ENCODE measurements around the gene WDR46.

Gene WDR46

GRCh38 chr6:33305052-33305451, 16.0 kb upstream of the WDR46 start:
- TF ChIP-seq, protein P1, sequence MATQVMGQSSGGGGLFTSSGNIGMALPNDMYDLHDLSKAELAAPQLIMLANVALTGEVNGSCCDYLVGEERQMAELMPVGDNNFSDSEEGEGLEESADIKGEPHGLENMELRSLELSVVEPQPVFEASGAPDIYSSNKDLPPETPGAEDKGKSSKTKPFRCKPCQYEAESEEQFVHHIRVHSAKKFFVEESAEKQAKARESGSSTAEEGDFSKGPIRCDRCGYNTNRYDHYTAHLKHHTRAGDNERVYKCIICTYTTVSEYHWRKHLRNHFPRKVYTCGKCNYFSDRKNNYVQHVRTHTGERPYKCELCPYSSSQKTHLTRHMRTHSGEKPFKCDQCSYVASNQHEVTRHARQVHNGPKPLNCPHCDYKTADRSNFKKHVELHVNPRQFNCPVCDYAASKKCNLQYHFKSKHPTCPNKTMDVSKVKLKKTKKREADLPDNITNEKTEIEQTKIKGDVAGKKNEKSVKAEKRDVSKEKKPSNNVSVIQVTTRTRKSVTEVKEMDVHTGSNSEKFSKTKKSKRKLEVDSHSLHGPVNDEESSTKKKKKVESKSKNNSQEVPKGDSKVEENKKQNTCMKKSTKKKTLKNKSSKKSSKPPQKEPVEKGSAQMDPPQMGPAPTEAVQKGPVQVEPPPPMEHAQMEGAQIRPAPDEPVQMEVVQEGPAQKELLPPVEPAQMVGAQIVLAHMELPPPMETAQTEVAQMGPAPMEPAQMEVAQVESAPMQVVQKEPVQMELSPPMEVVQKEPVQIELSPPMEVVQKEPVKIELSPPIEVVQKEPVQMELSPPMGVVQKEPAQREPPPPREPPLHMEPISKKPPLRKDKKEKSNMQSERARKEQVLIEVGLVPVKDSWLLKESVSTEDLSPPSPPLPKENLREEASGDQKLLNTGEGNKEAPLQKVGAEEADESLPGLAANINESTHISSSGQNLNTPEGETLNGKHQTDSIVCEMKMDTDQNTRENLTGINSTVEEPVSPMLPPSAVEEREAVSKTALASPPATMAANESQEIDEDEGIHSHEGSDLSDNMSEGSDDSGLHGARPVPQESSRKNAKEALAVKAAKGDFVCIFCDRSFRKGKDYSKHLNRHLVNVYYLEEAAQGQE (IDR thresholded peaks at IDR 0.05; ENCODE audit: insufficient read depth in 1 of 2, low read depth in 2 of 2, low read length in 2 of 2), result no peak
- TF ChIP-seq TAF1 (IDR thresholded peaks at IDR 0.05; ENCODE audit: borderline replicate concordance, insufficient read depth, low read length) (no peak), FOXP2 (optimal IDR thresholded peaks at IDR 0.05; ENCODE audit: borderline replicate concordance, extremely low read depth, extremely low read length, insufficient read depth) (no peak), SIN3A (IDR thresholded peaks at IDR 0.05; ENCODE audit: borderline replicate concordance, insufficient read depth, low read length) (no peak), POLR2AphosphoS5 (IDR thresholded peaks at IDR 0.05; ENCODE audit: low read depth, low read length) (no peak)

DNA sequence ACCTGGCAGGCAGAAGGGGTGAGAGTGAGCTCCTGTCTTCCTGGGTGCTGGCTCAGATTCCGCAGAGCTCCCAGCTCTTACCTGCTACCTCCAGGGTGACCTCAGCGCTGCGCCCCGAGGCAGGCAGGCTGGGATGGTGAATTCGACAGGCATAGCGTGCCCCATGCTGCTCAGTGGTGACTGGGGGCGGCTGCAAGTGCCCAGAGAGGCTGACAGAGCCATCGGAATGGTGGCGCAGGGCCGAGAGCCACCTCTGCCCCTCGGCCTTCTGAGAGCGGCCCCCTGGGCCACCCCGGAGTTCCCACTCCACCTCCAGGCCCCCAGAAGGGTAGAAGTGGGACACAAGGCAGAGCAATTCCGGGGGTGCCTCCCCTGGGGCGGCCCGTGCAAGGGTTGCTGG, 15.2 kb upstream of the WDR46 start:
- TF ChIP-seq POLR2AphosphoS5 (IDR thresholded peaks at IDR 0.05; ENCODE audit: low read depth, low read length) (no peak), SIN3A (IDR thresholded peaks at IDR 0.05; ENCODE audit: borderline replicate concordance, insufficient read depth, low read length) (no peak), TAF1 (IDR thresholded peaks at IDR 0.05; ENCODE audit: borderline replicate concordance, insufficient read depth, low read length) (no peak), FOXP2 (optimal IDR thresholded peaks at IDR 0.05; ENCODE audit: borderline replicate concordance, extremely low read depth, extremely low read length, insufficient read depth) (no peak)
- TF ChIP-seq, protein P1 (IDR thresholded peaks at IDR 0.05; ENCODE audit: insufficient read depth in 1 of 2, low read depth in 2 of 2, low read length in 2 of 2), result no peak

DNA sequence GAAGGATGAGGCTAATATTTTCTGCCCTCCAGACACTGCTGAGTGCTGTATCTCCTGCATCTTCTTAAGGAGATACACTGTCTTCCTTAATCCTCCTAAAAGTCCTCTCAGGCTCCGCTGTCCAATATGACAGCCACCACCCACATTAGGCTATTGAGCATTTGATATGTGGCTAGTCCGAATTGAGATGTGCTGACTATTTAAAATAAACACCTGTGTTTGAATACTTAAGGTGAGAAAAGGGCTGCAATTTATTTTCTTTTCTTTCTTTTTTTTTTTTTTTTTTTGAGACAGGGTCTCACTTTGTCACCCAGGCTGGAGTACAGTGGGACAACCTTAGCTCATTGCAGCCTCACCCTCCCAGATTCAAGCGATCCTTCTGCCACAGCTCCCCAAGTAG, 12.8 kb upstream of the WDR46 start:
- TF ChIP-seq POLR2AphosphoS5 (IDR thresholded peaks at IDR 0.05; ENCODE audit: low read depth, low read length), result no peak
- no peak for TF ChIP-seq FOXP2 (optimal IDR thresholded peaks at IDR 0.05; ENCODE audit: borderline replicate concordance, extremely low read depth, extremely low read length, insufficient read depth)
- TF ChIP-seq, protein P1 (IDR thresholded peaks at IDR 0.05; ENCODE audit: insufficient read depth in 1 of 2, low read depth in 2 of 2, low read length in 2 of 2), result no peak
- TF ChIP-seq TAF1 (IDR thresholded peaks at IDR 0.05; ENCODE audit: borderline replicate concordance, insufficient read depth, low read length), result no peak
- TF ChIP-seq SIN3A (IDR thresholded peaks at IDR 0.05; ENCODE audit: borderline replicate concordance, insufficient read depth, low read length), result no peak

DNA sequence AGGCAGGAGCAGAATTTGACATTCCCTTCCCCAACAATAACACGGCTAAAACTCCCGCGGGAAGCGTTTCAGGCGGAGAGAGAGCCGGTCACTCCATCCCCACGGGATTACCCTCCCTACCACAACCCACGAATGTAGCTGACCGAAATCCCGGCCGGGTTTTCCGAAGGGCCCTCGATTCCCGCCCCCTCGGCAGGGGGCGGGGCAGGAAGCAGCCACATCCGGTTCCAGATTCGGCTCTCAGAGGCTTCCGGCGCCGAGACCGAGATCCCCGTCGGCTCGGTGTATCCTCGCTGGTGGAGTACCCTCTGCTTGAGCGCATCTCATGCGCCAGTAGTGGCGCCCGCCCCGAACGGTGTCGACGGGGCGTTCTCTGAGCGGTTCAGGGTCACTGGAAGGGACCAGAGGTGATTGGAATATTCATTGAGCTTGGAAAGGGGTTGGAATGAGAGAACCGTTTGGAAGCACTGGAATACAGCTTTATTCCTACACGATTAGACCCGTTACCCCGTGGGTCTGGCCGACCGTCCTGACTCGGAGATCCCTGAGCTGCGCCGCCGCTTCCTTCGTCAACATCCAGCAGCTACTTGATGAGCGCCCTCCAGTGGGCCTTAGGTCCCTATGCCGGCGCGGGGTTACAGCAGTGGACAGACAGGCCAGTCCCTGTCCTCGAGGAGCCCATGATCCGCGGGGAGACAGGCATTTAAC, 10.4 kb upstream of the WDR46 start:
- peak; percentile 92 for TF ChIP-seq POLR2AphosphoS5 (IDR thresholded peaks at IDR 0.05; ENCODE audit: low read depth, low read length)
- no peak; the same call in 1 of the 2 replicates for TF ChIP-seq SIN3A (IDR thresholded peaks at IDR 0.05; ENCODE audit: borderline replicate concordance, insufficient read depth, low read length)
- TF ChIP-seq TAF1 (IDR thresholded peaks at IDR 0.05; ENCODE audit: borderline replicate concordance, insufficient read depth, low read length), result peak; percentile 85
- no peak for TF ChIP-seq FOXP2 (optimal IDR thresholded peaks at IDR 0.05; ENCODE audit: borderline replicate concordance, extremely low read depth, extremely low read length, insufficient read depth)
- TF ChIP-seq, protein P1 (IDR thresholded peaks at IDR 0.05; ENCODE audit: insufficient read depth in 1 of 2, low read depth in 2 of 2, low read length in 2 of 2), result peak; percentile 54 to 65; a peak in 3 of 4 replicates
